ENCODE results near the gene SREBF1.

The SREBF1 gene

GRCh38 chr17:17822189-17822588 is 14.6 kb downstream of the SREBF1 start:
- H3K9me3 ChIP-seq (ENCODE audit: control insufficient read depth in 2 of 2, low read length in 2 of 2): no peaks in the 10 kb centered on the region
- peak overlapping the region; percentile 55 for H3K27ac ChIP-seq (ENCODE audit: low read length)
- H3K9ac ChIP-seq (ENCODE audit: low read length in 2 of 2): peak overlapping the region in 1 of 2 donors; percentile 1
- peak overlapping the region; percentile 68 to 79 for H3K4me3 ChIP-seq (ENCODE audit: low read length in 2 of 2)
- H3K36me3 ChIP-seq (ENCODE audit: control insufficient read depth in 2 of 2, insufficient read depth in 2 of 2, low read length in 2 of 2): peaks cover 11 to 12% of the 10 kb centered on the region in 2 donors
- peaks cover 78% of the 10 kb centered on the region for H3K4me1 ChIP-seq (ENCODE audit: control insufficient read depth, insufficient read depth, low read length)
- no peaks in the 10 kb centered on the region for H3K27me3 ChIP-seq (ENCODE audit: control insufficient read depth in 1 of 2, insufficient read depth in 2 of 2, low read length in 2 of 2)

GRCh38 chr17:17820463-17821158 is 16.2 kb downstream of the SREBF1 start:
- Histone ChIP-seq H3K9me3 (ENCODE audit: control insufficient read depth in 2 of 2, low read length in 2 of 2) (no peaks in the 10 kb centered on the region), H3K9ac (ENCODE audit: low read length in 2 of 2) (peak overlapping the region in 1 of 2 donors; percentile 5), H3K4me3 (ENCODE audit: low read length in 2 of 2) (peak overlapping the region in 1 of 2 donors; percentile 79), H3K36me3 (ENCODE audit: control insufficient read depth in 2 of 2, insufficient read depth in 2 of 2, low read length in 2 of 2) (peaks cover 11 to 15% of the 10 kb centered on the region in 2 donors), H3K27ac (ENCODE audit: low read length) (no peak overlapping the region), H3K4me1 (ENCODE audit: control insufficient read depth, insufficient read depth, low read length) (peaks cover 69% of the 10 kb centered on the region), H3K27me3 (ENCODE audit: control insufficient read depth in 1 of 2, insufficient read depth in 2 of 2, low read length in 2 of 2) (no peaks in the 10 kb centered on the region)

- H3K4me3 ChIP-seq (ENCODE audit: low read length in 2 of 2): no peak overlapping the region
These were observed 16.7 kb downstream of the SREBF1 start for GRCh38 chr17:17820046-17820445.

GRCh38 chr17:17819561-17819995 is 17.2 kb downstream of the SREBF1 start:
- H3K4me1 ChIP-seq (ENCODE audit: control insufficient read depth, insufficient read depth, low read length): peaks cover 69% of the 10 kb centered on the region
- H3K9me3 ChIP-seq (ENCODE audit: control insufficient read depth in 2 of 2, low read length in 2 of 2): no peaks in the 10 kb centered on the region
- H3K27ac ChIP-seq (ENCODE audit: low read length): no peak overlapping the region
- H3K27me3 ChIP-seq (ENCODE audit: control insufficient read depth in 1 of 2, insufficient read depth in 2 of 2, low read length in 2 of 2): no peaks in the 10 kb centered on the region
- H3K4me3 ChIP-seq (ENCODE audit: low read length in 2 of 2): no peak overlapping the region
- H3K9ac ChIP-seq (ENCODE audit: low read length in 2 of 2): no peak overlapping the region
- peaks cover 16 to 18% of the 10 kb centered on the region in 2 donors for H3K36me3 ChIP-seq (ENCODE audit: control insufficient read depth in 2 of 2, insufficient read depth in 2 of 2, low read length in 2 of 2)

More at GRCh38 chr17:17820046-17820445, 16.7 kb downstream of the SREBF1 start:
- peaks cover 69% of the 10 kb centered on the region for H3K4me1 ChIP-seq (ENCODE audit: control insufficient read depth, insufficient read depth, low read length)
- H3K27ac ChIP-seq (ENCODE audit: low read length): no peak overlapping the region
- H3K27me3 ChIP-seq (ENCODE audit: control insufficient read depth in 1 of 2, insufficient read depth in 2 of 2, low read length in 2 of 2): no peaks in the 10 kb centered on the region
- H3K9me3 ChIP-seq (ENCODE audit: control insufficient read depth in 2 of 2, low read length in 2 of 2): no peaks in the 10 kb centered on the region
- H3K36me3 ChIP-seq (ENCODE audit: control insufficient read depth in 2 of 2, insufficient read depth in 2 of 2, low read length in 2 of 2): peaks cover 12 to 17% of the 10 kb centered on the region in 2 donors
- H3K9ac ChIP-seq (ENCODE audit: low read length in 2 of 2): no peak overlapping the region

- H3K27me3 ChIP-seq (ENCODE audit: control insufficient read depth in 1 of 2, insufficient read depth in 2 of 2, low read length in 2 of 2): no peaks in the 10 kb centered on the region
- H3K4me3 ChIP-seq (ENCODE audit: low read length in 2 of 2): no peak overlapping the region
- no peaks in the 10 kb centered on the region for H3K9me3 ChIP-seq (ENCODE audit: control insufficient read depth in 2 of 2, low read length in 2 of 2)
- H3K36me3 ChIP-seq (ENCODE audit: control insufficient read depth in 2 of 2, insufficient read depth in 2 of 2, low read length in 2 of 2): peaks cover 18 to 20% of the 10 kb centered on the region in 2 donors
- peaks cover 68% of the 10 kb centered on the region for H3K4me1 ChIP-seq (ENCODE audit: control insufficient read depth, insufficient read depth, low read length)
- H3K27ac ChIP-seq (ENCODE audit: low read length): no peak overlapping the region
- no peak overlapping the region for H3K9ac ChIP-seq (ENCODE audit: low read length in 2 of 2)
These were observed 17.7 kb downstream of the SREBF1 start for GRCh38 chr17:17819111-17819510.

- Histone ChIP-seq H3K27me3 (ENCODE audit: control insufficient read depth in 1 of 2, insufficient read depth in 2 of 2, low read length in 2 of 2) (no peaks in the 10 kb centered on the region), H3K27ac (ENCODE audit: low read length) (no peak overlapping the region), H3K4me3 (ENCODE audit: low read length in 2 of 2) (no peak overlapping the region), H3K9ac (ENCODE audit: low read length in 2 of 2) (no peak overlapping the region), H3K36me3 (ENCODE audit: control insufficient read depth in 2 of 2, insufficient read depth in 2 of 2, low read length in 2 of 2) (peaks cover 20 to 24% of the 10 kb centered on the region in 2 donors), H3K9me3 (ENCODE audit: control insufficient read depth in 2 of 2, low read length in 2 of 2) (no peaks in the 10 kb centered on the region), H3K4me1 (ENCODE audit: control insufficient read depth, insufficient read depth, low read length) (peaks cover 62% of the 10 kb centered on the region)
These were observed 18.7 kb downstream of the SREBF1 start for GRCh38 chr17:17818088-17818526.

GRCh38 chr17:17817552-17817947 is 19.2 kb downstream of the SREBF1 start:
- H3K27ac ChIP-seq (ENCODE audit: low read length): no peak overlapping the region
- peaks cover 22 to 27% of the 10 kb centered on the region in 2 donors for H3K36me3 ChIP-seq (ENCODE audit: control insufficient read depth in 2 of 2, insufficient read depth in 2 of 2, low read length in 2 of 2)
- no peaks in the 10 kb centered on the region for H3K9me3 ChIP-seq (ENCODE audit: control insufficient read depth in 2 of 2, low read length in 2 of 2)
- H3K4me3 ChIP-seq (ENCODE audit: low read length in 2 of 2): no peak overlapping the region
- H3K27me3 ChIP-seq (ENCODE audit: control insufficient read depth in 1 of 2, insufficient read depth in 2 of 2, low read length in 2 of 2): no peaks in the 10 kb centered on the region
- no peak overlapping the region for H3K9ac ChIP-seq (ENCODE audit: low read length in 2 of 2)
- peaks cover 60% of the 10 kb centered on the region for H3K4me1 ChIP-seq (ENCODE audit: control insufficient read depth, insufficient read depth, low read length)

GRCh38 chr17:17816831-17817551 is 19.8 kb downstream of the SREBF1 start:
- Histone ChIP-seq H3K9me3 (ENCODE audit: control insufficient read depth in 2 of 2, low read length in 2 of 2) (no peaks in the 10 kb centered on the region), H3K9ac (ENCODE audit: low read length in 2 of 2) (no peak overlapping the region), H3K27ac (ENCODE audit: low read length) (no peak overlapping the region), H3K4me3 (ENCODE audit: low read length in 2 of 2) (no peak overlapping the region), H3K27me3 (ENCODE audit: control insufficient read depth in 1 of 2, insufficient read depth in 2 of 2, low read length in 2 of 2) (no peaks in the 10 kb centered on the region), H3K4me1 (ENCODE audit: control insufficient read depth, insufficient read depth, low read length) (peaks cover 60% of the 10 kb centered on the region), H3K36me3 (ENCODE audit: control insufficient read depth in 2 of 2, insufficient read depth in 2 of 2, low read length in 2 of 2) (peaks cover 22 to 27% of the 10 kb centered on the region in 2 donors)

- H3K27me3 ChIP-seq (ENCODE audit: control insufficient read depth in 1 of 2, insufficient read depth in 2 of 2, low read length in 2 of 2): no peaks in the 10 kb centered on the region
- H3K4me3 ChIP-seq (ENCODE audit: low read length in 2 of 2): no peak overlapping the region
- no peak overlapping the region for H3K9ac ChIP-seq (ENCODE audit: low read length in 2 of 2)
- H3K27ac ChIP-seq (ENCODE audit: low read length): no peak overlapping the region
- peaks cover 22 to 27% of the 10 kb centered on the region in 2 donors for H3K36me3 ChIP-seq (ENCODE audit: control insufficient read depth in 2 of 2, insufficient read depth in 2 of 2, low read length in 2 of 2)
- peaks cover 60% of the 10 kb centered on the region for H3K4me1 ChIP-seq (ENCODE audit: control insufficient read depth, insufficient read depth, low read length)
- H3K9me3 ChIP-seq (ENCODE audit: control insufficient read depth in 2 of 2, low read length in 2 of 2): no peaks in the 10 kb centered on the region
These were observed 20.5 kb downstream of the SREBF1 start for GRCh38 chr17:17816240-17816814.

GRCh38 chr17:17815436-17816200 is 21.2 kb downstream of the SREBF1 start:
- peaks cover 22 to 27% of the 10 kb centered on the region in 2 donors for H3K36me3 ChIP-seq (ENCODE audit: control insufficient read depth in 2 of 2, insufficient read depth in 2 of 2, low read length in 2 of 2)
- no peak overlapping the region for H3K9ac ChIP-seq (ENCODE audit: low read length in 2 of 2)
- peaks cover 59% of the 10 kb centered on the region for H3K4me1 ChIP-seq (ENCODE audit: control insufficient read depth, insufficient read depth, low read length)
- H3K9me3 ChIP-seq (ENCODE audit: control insufficient read depth in 2 of 2, low read length in 2 of 2): no peaks in the 10 kb centered on the region
- no peak overlapping the region for H3K4me3 ChIP-seq (ENCODE audit: low read length in 2 of 2)
- peak overlapping the region; percentile 18 for H3K27ac ChIP-seq (ENCODE audit: low read length)
- no peaks in the 10 kb centered on the region for H3K27me3 ChIP-seq (ENCODE audit: control insufficient read depth in 1 of 2, insufficient read depth in 2 of 2, low read length in 2 of 2)
